ENCODE results near the gene TFAP2B.

TFAP2B gene

DNA sequence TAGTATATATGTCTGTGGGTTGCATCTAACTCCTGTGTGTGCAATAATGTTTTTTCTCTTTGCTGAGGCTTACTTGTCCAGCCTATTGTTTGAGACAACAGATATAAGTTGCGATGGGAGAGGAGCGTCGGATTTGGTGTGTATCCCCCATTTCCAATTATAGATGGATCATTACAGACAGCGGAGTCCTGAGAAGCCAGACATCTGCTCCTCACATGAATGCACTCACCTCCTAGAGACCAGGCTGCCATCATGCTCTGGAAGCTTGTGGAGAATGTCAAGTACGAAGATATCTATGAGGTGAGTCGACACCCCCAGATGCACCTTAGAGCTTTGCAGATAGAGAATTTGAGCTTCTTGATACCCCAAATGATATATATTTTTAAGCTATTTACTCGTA lies at the start of gene TFAP2B:
Gene TFAP2B, plus strand, starts transcription at position 199 of the 400 bp plus-strand sequence. Its CDS starts 21 bp downstream, at position 220.
- no peak for DNase-seq (ENCODE audit: low spot score)

- no peak for DNase-seq (ENCODE audit: low spot score)
Measured at GRCh38 chr6:50778696-50779095, 40.0 kb upstream of the TFAP2B start.

DNA sequence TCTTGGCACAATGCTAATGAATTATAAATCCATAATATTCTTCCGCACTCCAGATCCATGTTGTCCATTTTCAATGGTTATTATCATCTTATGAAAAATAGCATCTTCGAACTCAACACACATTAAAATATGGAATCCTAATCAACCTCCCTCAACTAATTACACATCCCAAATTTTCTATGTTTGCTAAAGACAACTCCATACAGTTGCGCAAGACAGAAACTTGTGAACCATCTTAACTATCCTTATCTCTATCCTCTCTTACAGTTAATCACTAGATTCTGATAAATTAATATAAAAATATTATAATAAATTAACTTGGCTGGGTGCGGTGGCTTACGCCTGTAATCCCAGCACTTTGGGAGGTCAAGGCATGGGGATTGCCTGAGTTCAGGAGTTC lies 38.3 kb upstream of the TFAP2B start:
- DNase-seq (ENCODE audit: low spot score): no peak

- no peak for DNase-seq (ENCODE audit: low spot score)
Measured at GRCh38 chr6:50785921-50786320, 32.8 kb upstream of the TFAP2B start.

DNA sequence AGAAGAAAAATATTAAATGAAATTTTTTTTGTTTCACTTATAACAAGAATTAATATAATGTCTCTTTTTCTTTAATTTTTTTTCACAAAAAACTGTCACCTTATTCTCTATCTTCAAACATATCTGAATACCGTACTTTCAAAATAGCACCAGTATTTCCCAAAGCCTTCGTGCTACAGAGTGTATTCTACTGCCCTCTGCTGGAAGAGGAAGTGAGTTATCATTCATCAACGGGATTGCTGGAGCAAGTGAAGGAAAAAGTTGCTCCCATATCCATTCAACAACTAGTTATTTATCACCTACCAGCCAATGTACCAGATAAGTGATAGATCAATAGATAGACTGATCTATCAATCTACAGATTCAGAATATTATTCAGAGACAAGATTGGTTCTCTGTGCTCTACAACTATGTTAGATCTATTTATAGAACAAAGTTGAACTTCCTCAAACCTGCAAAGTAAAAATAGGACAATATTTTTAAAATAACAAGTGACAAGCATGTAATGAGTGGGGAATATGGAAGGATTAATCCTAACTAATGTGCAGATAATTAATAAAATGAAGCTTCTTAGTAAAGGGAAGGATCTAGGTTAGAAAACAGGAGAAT lies 26.7 kb upstream of the TFAP2B start:
- DNase-seq (ENCODE audit: low spot score): peak; percentile 40

- no peak for DNase-seq (ENCODE audit: low spot score)
Measured at GRCh38 chr6:50792771-50793170, 25.9 kb upstream of the TFAP2B start.

DNA sequence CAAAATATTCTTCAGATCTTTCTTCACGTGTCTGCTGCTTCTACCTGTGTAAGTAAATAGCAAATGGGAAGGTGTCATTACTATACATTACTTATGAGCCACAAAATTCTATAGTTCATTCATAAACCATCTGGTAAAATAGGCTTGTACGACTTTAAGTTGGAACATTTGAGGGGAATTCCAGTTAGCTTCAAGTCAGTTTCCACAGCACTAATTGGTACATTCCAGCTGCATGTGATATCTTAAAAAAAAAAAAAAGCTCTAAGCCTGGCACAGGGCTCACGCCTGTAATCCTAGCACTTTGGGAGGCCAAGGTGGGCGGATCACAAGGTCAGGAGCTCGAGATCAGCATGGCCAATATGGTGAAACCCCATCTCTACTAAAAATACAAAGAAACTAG lies 23.1 kb upstream of the TFAP2B start:
- no peak for DNase-seq (ENCODE audit: low spot score)

GRCh38 chr6:50804283-50804682 lies 14.4 kb upstream of the TFAP2B start:
- no peak for DNase-seq (ENCODE audit: low spot score)

GRCh38 chr6:50807035-50807434 lies 11.6 kb upstream of the TFAP2B start:
- DNase-seq (ENCODE audit: low spot score): no peak

GRCh38 chr6:50815436-50816114 lies 3.1 kb upstream of the TFAP2B start:
- no peak for DNase-seq (ENCODE audit: low spot score)

DNA sequence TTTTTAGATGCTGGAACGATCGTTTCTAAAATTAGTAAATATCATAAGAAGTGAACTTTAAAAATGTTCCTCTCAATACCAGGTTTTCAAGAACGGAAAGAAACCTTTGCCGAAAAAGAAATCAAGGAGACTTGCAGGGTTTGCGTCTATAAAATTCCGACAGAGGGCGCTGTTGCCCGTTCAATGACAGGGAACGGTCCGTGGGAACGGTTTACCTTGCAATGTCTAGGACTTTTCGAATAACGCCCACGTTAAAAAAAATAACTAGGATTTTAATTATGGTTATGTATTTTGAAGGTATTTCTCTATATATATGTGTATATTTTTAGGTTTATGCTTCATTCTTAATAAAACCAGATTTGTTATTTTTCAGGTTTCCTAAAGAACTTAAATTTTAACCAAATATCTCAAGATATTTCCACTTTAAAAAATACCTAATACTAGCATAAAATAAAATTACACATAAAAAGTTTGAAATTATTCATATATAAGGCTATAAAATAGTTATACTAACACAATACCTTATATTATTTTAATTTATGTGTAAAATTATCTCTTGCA lies 2.5 kb upstream of the TFAP2B start:
- peak; percentile 60 for DNase-seq (ENCODE audit: low spot score)

DNA sequence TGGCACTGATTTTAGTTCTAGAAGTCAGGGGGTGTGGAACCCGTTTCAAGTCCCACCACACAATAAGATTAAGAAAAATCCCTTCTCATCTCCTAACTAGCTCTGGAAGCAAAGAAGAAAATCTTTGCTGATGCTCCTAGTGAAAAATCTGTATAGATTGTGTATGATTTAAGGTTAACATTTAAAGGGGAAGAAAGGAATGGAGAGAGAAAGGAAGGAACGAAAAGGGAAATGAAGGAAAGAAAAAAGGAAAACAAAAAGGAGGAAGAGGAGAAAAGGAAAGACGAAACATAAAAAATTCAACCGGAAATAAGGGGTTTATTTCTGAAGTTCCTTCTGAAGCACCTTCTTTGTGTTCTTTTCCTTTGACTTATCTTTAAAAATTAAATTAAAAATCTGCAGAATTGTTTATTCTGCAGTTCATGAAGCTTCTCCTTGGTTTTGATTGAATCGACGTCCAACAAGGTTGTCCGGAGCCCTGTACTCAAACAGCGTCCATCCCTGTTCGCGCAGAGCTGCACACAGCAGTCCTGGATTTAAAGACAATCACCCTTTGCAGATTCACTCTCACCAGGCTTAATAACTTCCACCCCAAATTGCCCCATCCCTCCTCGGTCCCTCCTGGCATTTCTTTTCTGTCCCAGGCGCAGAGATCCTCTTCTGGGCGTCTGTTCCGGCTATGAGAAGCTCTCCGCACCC lies 1.6 kb upstream of the TFAP2B start:
- DNase-seq (ENCODE audit: low spot score): no peak

DNA sequence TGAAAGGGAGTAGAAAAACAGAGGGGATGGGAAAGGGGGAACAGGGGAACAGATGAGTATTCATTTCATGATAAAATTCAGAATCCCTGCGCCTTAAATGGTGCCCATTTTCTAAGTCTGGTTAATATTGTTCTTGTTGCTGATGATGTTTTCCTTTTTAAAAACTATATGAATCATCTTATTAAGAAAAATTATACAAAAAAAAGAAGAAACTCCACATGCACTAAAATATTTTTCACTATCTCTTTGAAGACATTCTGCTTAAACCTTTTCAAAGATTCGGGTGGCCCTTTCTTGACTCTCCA lies 1.1 kb upstream of the TFAP2B start:
- DNase-seq (ENCODE audit: low spot score): no peak

DNA sequence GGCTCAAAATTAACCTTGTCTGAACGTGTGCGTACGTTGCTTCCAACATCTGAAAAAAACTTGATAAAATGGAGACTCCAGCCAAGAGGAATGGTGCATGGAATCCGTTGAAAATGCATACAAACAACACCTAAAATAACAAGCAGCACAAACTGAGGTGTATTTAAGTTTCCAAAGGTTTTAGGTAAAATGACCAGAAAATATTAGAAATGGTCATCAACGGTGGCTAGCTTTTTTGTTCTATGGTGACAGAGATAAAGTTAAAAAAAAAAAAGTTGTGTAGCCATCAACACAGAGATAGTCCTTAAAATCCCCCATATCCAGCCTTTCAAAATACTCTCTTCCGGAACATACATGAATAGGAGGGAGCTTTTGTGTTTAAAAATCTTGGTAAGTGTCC lies 651 bp upstream of the TFAP2B start:
- DNase-seq (ENCODE audit: low spot score): no peak

GRCh38 chr6:50819466-50819903 lies 814 bp downstream of the TFAP2B start:
- DNase-seq (ENCODE audit: low spot score): peak; percentile 34

DNA sequence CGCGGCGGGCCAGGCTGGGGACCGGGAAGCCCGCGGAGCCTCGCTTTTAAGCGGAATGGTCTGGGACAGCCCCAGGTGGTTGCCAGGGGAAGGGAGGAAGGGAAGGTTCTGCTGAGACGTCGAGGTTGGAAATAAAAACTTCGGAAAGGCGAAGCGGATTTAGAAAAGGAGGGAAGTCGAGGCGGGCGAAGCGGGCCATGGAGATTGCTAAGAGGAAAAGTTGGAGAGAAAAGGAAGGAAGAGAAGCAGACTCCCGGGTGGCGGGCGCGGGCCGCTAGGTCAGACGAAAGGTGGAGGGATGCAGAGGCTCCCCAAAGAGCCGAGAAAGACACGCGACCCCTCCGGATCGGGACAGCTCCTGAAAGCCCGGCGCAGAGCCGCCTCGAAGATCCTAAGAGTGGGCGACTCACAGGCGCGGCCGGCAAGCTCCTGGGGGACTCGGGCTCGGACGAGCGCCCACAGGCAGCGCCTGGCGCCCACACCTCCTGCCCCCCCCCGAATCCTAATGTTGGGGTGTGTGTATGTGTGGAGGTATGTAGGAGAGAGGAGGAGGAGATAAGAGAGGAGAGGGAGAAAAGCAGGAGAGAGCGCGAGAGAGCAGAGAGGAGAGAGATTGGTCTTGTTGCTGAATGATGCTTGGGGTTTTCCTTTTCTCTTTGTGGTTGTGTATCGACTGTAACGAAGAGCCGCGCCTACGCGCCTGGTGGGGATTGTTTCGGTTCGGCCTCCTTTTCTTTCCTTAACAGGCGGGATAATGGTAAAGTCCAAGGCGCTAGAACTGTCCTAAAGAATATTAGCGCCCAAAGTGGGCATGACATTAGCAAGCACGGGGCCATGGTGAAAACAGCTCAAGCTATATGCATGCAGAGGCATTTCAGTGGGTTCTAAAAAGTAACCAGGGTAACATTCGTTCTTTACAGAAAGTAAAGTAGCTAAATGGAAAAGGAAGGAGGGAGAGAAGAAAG lies 1.5 kb downstream of the TFAP2B start:
- no peak for DNase-seq (ENCODE audit: low spot score)

- no peak for DNase-seq (ENCODE audit: low spot score)
Measured at GRCh38 chr6:50820869-50821264, 2.2 kb downstream of the TFAP2B start.

DNA sequence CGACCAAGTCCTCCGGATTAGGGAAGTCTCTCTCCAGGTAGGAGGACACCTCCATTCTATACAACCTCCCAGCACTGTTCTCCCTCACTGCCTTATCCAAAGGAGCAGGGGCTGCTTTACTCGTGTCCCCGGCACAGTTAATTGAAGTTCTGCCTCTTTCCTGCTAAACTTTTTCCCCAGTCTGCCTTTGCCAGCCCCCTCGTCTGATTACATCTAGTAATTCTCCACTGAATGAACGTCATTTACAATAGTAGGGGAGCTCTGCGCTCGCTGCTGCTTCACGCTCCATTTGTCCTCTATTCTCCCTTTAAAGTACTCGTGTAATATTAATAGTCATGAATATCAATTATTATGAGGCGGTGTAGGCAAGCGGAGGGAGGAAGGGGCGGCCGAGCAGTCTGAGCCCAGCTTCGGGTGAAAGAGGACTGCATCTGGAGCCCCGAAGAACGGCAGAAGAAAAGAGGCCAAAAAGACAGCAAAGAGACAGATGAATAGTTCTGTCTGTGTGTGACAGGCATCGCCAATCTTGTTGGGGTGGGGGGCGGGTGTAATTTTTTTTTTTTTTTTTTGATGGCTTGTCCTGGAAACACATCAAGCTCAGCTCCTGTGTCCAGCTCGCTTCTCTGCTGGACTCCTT lies 2.9 kb downstream of the TFAP2B start:
- no peak for DNase-seq (ENCODE audit: low spot score)

- no peak for DNase-seq (ENCODE audit: low spot score)
Measured at GRCh38 chr6:50822078-50822476, 3.4 kb downstream of the TFAP2B start.

- no peak for DNase-seq (ENCODE audit: low spot score)
Measured at GRCh38 chr6:50823094-50823920, 4.6 kb downstream of the TFAP2B start.

DNA sequence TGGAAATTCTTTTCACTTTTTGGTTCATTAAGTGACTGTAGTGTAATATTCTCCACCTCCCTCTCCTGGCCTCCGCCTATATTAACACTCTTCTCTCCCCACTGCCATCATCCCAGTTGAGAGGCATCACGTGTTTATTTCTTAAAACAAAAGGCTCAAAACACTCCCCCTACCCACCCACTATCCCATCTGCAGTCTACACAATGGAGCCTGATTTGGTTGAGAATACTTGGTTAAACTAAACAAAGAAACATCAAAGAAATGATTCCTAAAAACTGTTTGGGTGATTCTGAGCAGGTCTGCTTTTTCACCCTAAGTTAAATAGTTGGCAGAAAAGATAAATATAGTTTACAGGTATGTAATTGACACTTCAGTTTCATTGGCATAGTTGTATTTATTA lies 5.9 kb downstream of the TFAP2B start:
- no peak for DNase-seq (ENCODE audit: low spot score)
